CD4-positive, CD25-positive, alpha-beta regulatory T cell (primary cell): ENCODE measurements around the gene DYRK1A. TPM values are rescaled to one million over a fixed set of nuclear protein-coding genes. Genes with fewer than 3 reads are reported as not detected.

ENCODE experiments used
- ATAC-seq, 2 donors: fragments of 150-1000 bp; cut with Tn5 transposase; one replicate each; pipeline ENCODE4 v1.10.0; 2021; ENCODE audit warnings: low read depth in 2 of 2, moderate number of reproducible peaks in 2 of 2, moderate library complexity in 1 of 2
- DNase-seq, 3 donors: peaks; one replicate each; pipeline versions ENCODE4 v3.0.0 to v3.0.0-alpha.2; 2012 to 2022; ENCODE audit warnings: mixed read lengths in 1 of 3
- H3K27ac ChIP-seq: one replicate; pipeline ENCODE4 v1.7.0; 2013; ENCODE audit warnings: mild to moderate bottlenecking, low read length; ENCODE audit not compliant: insufficient read depth, poor library complexity, severe bottlenecking
- H3K27me3 ChIP-seq: one replicate; pipeline ENCODE4 v1.7.0; 2013; ENCODE audit warnings: low read length; ENCODE audit not compliant: control insufficient read depth, insufficient read depth
- H3K36me3 ChIP-seq: one replicate; pipeline ENCODE4 v1.7.0; 2013; ENCODE audit warnings: mild to moderate bottlenecking, low read length, moderate library complexity; ENCODE audit not compliant: control insufficient read depth, insufficient read depth
- H3K4me1 ChIP-seq: 2 replicates; pipeline ENCODE4 v1.7.0; 2013; ENCODE audit warnings: mild to moderate bottlenecking, low read length; ENCODE audit not compliant: insufficient read depth, control insufficient read depth, poor library complexity, severe bottlenecking
- H3K4me3 ChIP-seq: one replicate; pipeline ENCODE4 v1.7.0; 2013; ENCODE audit warnings: low read depth, mild to moderate bottlenecking, low read length, moderate library complexity
- H3K9me3 ChIP-seq, 2 experiments: 1 replicate in 1 of 2; 2 replicates in 1 of 2; pipeline ENCODE4 v1.7.0; 2013; ENCODE audit warnings: low read length in 2 of 2, mild to moderate bottlenecking in 1 of 2, moderate library complexity in 1 of 2; ENCODE audit not compliant: control insufficient read depth in 2 of 2
- H3K27ac Mint-ChIP-seq, 3 donors: one replicate each; pipeline ENCODE4 v1.8.0; 2020 to 2022; ENCODE audit warnings: mild to moderate bottlenecking in 3 of 3, mixed read lengths in 3 of 3, moderate library complexity in 2 of 3
- H3K27me3 Mint-ChIP-seq: one replicate; pipeline ENCODE4 v1.8.0; 2022; ENCODE audit warnings: mild to moderate bottlenecking, mixed read lengths
- H3K36me3 Mint-ChIP-seq: one replicate; pipeline ENCODE4 v1.8.0; 2020; ENCODE audit warnings: mixed read lengths
- H3K4me1 Mint-ChIP-seq, 4 donors: one replicate each; pipeline ENCODE4 v1.8.0; 2020 to 2022; ENCODE audit warnings: mixed read lengths in 4 of 4, mild to moderate bottlenecking in 1 of 4
- H3K4me3 Mint-ChIP-seq, 4 donors: one replicate each; pipeline ENCODE4 v1.8.0; 2020 to 2022; ENCODE audit warnings: mild to moderate bottlenecking in 4 of 4, mixed read lengths in 4 of 4, moderate library complexity in 3 of 4
- H3K9me3 Mint-ChIP-seq, 7 donors: one replicate each; pipeline ENCODE4 v1.8.0; 2020 to 2022; ENCODE audit warnings: mixed read lengths in 7 of 7, mild to moderate bottlenecking in 3 of 7, moderate library complexity in 2 of 7
- polyA plus RNA-seq, 4 donors: library from polyadenylated mRNA; unstranded; fragments of 300-500 nt; fragmentation: Illumina TruSeq; gene quantifications; one replicate each; pipeline ENCODE4 v1.2.3, GENCODE V29; 2021
- total RNA-seq: library from RNA; stranded (reverse); gene quantifications from one replicate; pipeline ENCODE4 v1.2.3, GENCODE V29; 2022

The DYRK1A gene
- total and polyA plus RNA-seq, 5 donors from 2014 or later = 2.6 to 143 (median 6.1) TPM

DNA sequence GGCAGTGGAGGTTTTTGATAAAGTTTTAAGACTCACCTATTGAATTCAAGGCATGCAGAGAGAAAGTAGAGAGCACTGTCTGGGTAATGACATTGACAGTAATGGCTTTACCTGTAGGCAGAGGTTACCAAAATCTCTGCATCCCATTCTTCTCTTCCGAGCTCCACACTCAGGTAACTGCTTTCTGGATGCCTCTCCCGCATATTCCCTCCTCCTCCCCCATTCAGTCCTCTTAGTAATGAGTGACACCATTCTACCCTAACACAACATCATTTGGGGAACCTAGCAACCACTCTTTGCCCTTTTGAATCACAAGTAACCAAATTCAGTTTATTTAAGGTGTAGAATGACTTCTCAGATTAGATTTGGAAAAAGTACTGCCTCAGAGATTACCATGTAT lies 56.5 kb downstream of the DYRK1A start:
- no peak overlapping the region for H3K4me3 Mint-ChIP-seq
- no peaks in the 10 kb centered on the region for H3K27me3 Mint-ChIP-seq
- Histone ChIP-seq H3K9me3 (no peaks in the 10 kb centered on the region), H3K4me1 (peaks cover 23% of the 10 kb centered on the region), H3K27me3 (no peaks in the 10 kb centered on the region), H3K4me3 (no peak overlapping the region), H3K36me3 (peaks cover 21% of the 10 kb centered on the region), H3K27ac (no peak overlapping the region)
- H3K36me3 Mint-ChIP-seq = peaks cover 23% of the 10 kb centered on the region
- peak overlapping the region in 2 of 3 donors; percentile 5 to 20 for H3K27ac Mint-ChIP-seq
- peaks cover 62 to 78% (median 70%) of the 10 kb centered on the region in 4 donors for H3K4me1 Mint-ChIP-seq
- no peaks in the 10 kb centered on the region for H3K9me3 Mint-ChIP-seq
- no peak for DNase-seq
- no peak for ATAC-seq

GRCh38 chr21:37424396-37424795 lies 57.8 kb downstream of the DYRK1A start:
- Mint-ChIP-seq H3K4me3 (no peak overlapping the region), H3K27ac (peak overlapping the region in 2 of 3 donors; percentile 6 to 26), H3K27me3 (no peaks in the 10 kb centered on the region), H3K36me3 (peaks cover 34% of the 10 kb centered on the region), H3K9me3 (no peaks in the 10 kb centered on the region), H3K4me1 (peaks cover 64 to 71% (median 67%) of the 10 kb centered on the region in 4 donors)
- no peak overlapping the region for H3K27ac ChIP-seq
- peaks cover 25% of the 10 kb centered on the region for H3K36me3 ChIP-seq
- ATAC-seq (no peak), DNase-seq (no peak)
- H3K4me3 ChIP-seq = no peak overlapping the region
- peaks cover 14% of the 10 kb centered on the region for H3K4me1 ChIP-seq
- no peaks in the 10 kb centered on the region for H3K9me3 ChIP-seq
- no peaks in the 10 kb centered on the region for H3K27me3 ChIP-seq

GRCh38 chr21:37425001-37425400 lies 58.4 kb downstream of the DYRK1A start:
- Mint-ChIP-seq H3K4me3 (no peak overlapping the region), H3K4me1 (peaks cover 61 to 73% (median 66%) of the 10 kb centered on the region in 4 donors), H3K9me3 (no peaks in the 10 kb centered on the region), H3K36me3 (peaks cover 36% of the 10 kb centered on the region), H3K27ac (peak overlapping the region in 1 of 3 donors; percentile 6), H3K27me3 (no peaks in the 10 kb centered on the region)
- Histone ChIP-seq H3K4me3 (no peak overlapping the region), H3K36me3 (peaks cover 25% of the 10 kb centered on the region), H3K9me3 (no peaks in the 10 kb centered on the region), H3K4me1 (peaks cover 9% of the 10 kb centered on the region), H3K27ac (no peak overlapping the region), H3K27me3 (no peaks in the 10 kb centered on the region)
- ATAC-seq (no peak), DNase-seq (no peak)

DNA sequence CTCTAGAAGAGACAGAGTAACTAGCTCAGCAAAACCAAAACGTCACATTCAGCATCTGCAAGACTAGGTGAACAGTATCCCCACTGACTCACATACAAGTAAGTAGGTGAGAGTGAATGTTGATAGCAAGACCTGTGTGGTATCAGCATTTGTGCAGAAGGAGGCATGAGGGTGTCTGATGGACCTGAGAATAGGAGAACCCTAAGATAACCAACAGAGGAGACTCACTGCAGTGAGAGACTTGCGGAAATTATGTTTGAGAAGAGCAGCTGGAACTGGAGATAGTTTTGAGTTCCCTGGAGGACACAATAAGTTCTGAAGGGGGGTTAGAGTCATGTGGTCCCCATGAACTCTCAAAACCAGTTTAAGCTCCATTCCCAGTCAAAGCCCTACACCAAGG lies 59.1 kb downstream of the DYRK1A start:
- Mint-ChIP-seq H3K4me3 (no peak overlapping the region), H3K9me3 (no peaks in the 10 kb centered on the region), H3K4me1 (peaks cover 58 to 73% (median 67%) of the 10 kb centered on the region in 4 donors), H3K36me3 (peaks cover 35% of the 10 kb centered on the region), H3K27ac (peak overlapping the region in 2 of 3 donors; percentile 15 to 60), H3K27me3 (no peaks in the 10 kb centered on the region)
- Histone ChIP-seq H3K9me3 (no peaks in the 10 kb centered on the region), H3K27ac (no peak overlapping the region), H3K4me1 (peaks cover 9% of the 10 kb centered on the region), H3K36me3 (peaks cover 30% of the 10 kb centered on the region), H3K4me3 (no peak overlapping the region), H3K27me3 (no peaks in the 10 kb centered on the region)
- DNase-seq = no peak
- no peak for ATAC-seq

GRCh38 chr21:37427221-37427620 lies 60.6 kb downstream of the DYRK1A start:
- no peak overlapping the region for H3K27ac ChIP-seq
- no peaks in the 10 kb centered on the region for H3K27me3 ChIP-seq
- no peak overlapping the region for H3K4me3 ChIP-seq
- Mint-ChIP-seq H3K4me1 (peaks cover 52 to 78% (median 72%) of the 10 kb centered on the region in 4 donors), H3K36me3 (peaks cover 32% of the 10 kb centered on the region), H3K27me3 (no peaks in the 10 kb centered on the region), H3K27ac (peak overlapping the region in 1 of 3 donors; percentile 47), H3K9me3 (no peaks in the 10 kb centered on the region), H3K4me3 (no peak overlapping the region)
- DNase-seq (no peak), ATAC-seq (no peak)
- peaks cover 18% of the 10 kb centered on the region for H3K4me1 ChIP-seq
- H3K9me3 ChIP-seq = no peaks in the 10 kb centered on the region
- peaks cover 25% of the 10 kb centered on the region for H3K36me3 ChIP-seq

DNA sequence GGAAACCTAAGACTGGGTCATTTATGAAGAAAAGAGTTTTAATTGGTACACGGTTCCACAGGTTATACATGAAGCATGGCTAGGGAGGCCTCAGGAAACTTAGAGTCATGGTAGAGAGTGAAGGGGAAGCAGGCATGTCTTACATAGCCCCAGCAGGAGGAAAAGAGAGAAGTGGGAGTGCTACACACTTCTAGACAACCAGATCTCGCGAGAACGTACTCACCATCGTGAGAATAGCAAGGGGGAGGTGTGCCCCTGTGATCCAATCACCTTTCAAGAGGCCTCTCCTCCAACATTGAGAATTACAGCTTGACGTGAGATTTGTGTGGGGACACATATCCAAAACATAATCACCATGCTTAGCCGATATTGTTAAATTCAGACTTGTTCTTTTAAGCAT lies 62.8 kb downstream of the DYRK1A start:
- Mint-ChIP-seq H3K27ac (peak overlapping the region in 2 of 3 donors; percentile 5 to 58), H3K4me1 (peaks cover 57 to 79% (median 70%) of the 10 kb centered on the region in 4 donors), H3K4me3 (no peak overlapping the region), H3K27me3 (no peaks in the 10 kb centered on the region), H3K9me3 (no peaks in the 10 kb centered on the region), H3K36me3 (peaks cover 32% of the 10 kb centered on the region)
- H3K4me3 ChIP-seq = no peak overlapping the region
- H3K9me3 ChIP-seq = no peaks in the 10 kb centered on the region
- peaks cover 18% of the 10 kb centered on the region for H3K36me3 ChIP-seq
- DNase-seq = no peak
- no peaks in the 10 kb centered on the region for H3K27me3 ChIP-seq
- H3K4me1 ChIP-seq = peaks cover 25% of the 10 kb centered on the region
- H3K27ac ChIP-seq = peak overlapping the region; percentile 3
- no peak for ATAC-seq

- peaks cover 53 to 75% (median 67%) of the 10 kb centered on the region in 4 donors for H3K4me1 Mint-ChIP-seq
- peak overlapping the region; percentile 8 for H3K4me3 ChIP-seq
- H3K9me3 ChIP-seq = no peaks in the 10 kb centered on the region
- peak overlapping the region in 3 of 4 donors; percentile 22 to 72 (median 23) for H3K4me3 Mint-ChIP-seq
- DNase-seq = peak in 1 of 3 donors; percentile 16
- H3K27ac ChIP-seq = no peak overlapping the region
- H3K27me3 Mint-ChIP-seq = no peaks in the 10 kb centered on the region
- H3K36me3 Mint-ChIP-seq = peaks cover 32% of the 10 kb centered on the region
- H3K27ac Mint-ChIP-seq = peak overlapping the region in 2 of 3 donors; percentile 58 to 62
- ATAC-seq = no peak
- peaks cover 18% of the 10 kb centered on the region for H3K36me3 ChIP-seq
- H3K9me3 Mint-ChIP-seq = no peaks in the 10 kb centered on the region
- no peaks in the 10 kb centered on the region for H3K27me3 ChIP-seq
- H3K4me1 ChIP-seq = peaks cover 35% of the 10 kb centered on the region
Observed at GRCh38 chr21:37430184-37430821, 63.7 kb downstream of the DYRK1A start.

- H3K36me3 ChIP-seq = peaks cover 16% of the 10 kb centered on the region
- ATAC-seq (no peak), DNase-seq (no peak)
- Mint-ChIP-seq H3K9me3 (no peaks in the 10 kb centered on the region), H3K27me3 (no peaks in the 10 kb centered on the region), H3K4me1 (peaks cover 47 to 67% (median 59%) of the 10 kb centered on the region in 4 donors), H3K36me3 (peaks cover 24% of the 10 kb centered on the region), H3K27ac (peak overlapping the region in 2 of 3 donors; percentile 58 to 62), H3K4me3 (peak overlapping the region in 2 of 4 donors; percentile 38 to 39)
- peaks cover 44% of the 10 kb centered on the region for H3K4me1 ChIP-seq
- H3K27me3 ChIP-seq = no peaks in the 10 kb centered on the region
- no peak overlapping the region for H3K27ac ChIP-seq
- H3K4me3 ChIP-seq = no peak overlapping the region
- H3K9me3 ChIP-seq = no peaks in the 10 kb centered on the region
Observed at GRCh38 chr21:37431243-37431642, 64.7 kb downstream of the DYRK1A start.
